HEK293 (cell line): ENCODE measurements around the gene PDE3A.

ENCODE experiments used
- CTCF ChIA-PET: fragments of 350-600 bp; formaldehyde crosslinking; extraction: SDS; loops from one replicate; lab custom pipeline; 2021; ENCODE audit warnings: antibody characterized with exemption; lab: Yijun Ruan, JAX
- POLR2A ChIA-PET: fragments of 300-600 bp; formaldehyde crosslinking; extraction: SDS; loops from one replicate; lab custom pipeline; 2020; ENCODE audit warnings: antibody characterized with exemption, inconsistent platforms; lab: Yijun Ruan, JAX
- H3K27ac ChIP-seq: fragments of 200-500 bp; sonication (Bioruptor generic); 2 replicates; pipeline ENCODE4 v1.5.1; 2014; ENCODE audit warnings: low read depth, low read length, control low read depth, inconsistent platforms; ENCODE audit errors: extremely low read depth
- H3K36me3 ChIP-seq, 2 experiments: fragments of 200-500 bp in 1 of 2; sonication (Bioruptor generic) in 1 of 2; 1 replicate in 1 of 2; 2 replicates in 1 of 2; pipeline ENCODE4 v1.5.1; 2014 to 2017; ENCODE audit warnings: inconsistent platforms in 2 of 2, low read length in 2 of 2; ENCODE audit not compliant: control insufficient read depth in 2 of 2, insufficient read depth in 1 of 2
- H3K4me1 ChIP-seq: fragments of 200-500 bp; sonication (Bioruptor generic); 2 replicates; pipeline ENCODE4 v1.5.1; 2014; ENCODE audit warnings: mild to moderate bottlenecking, low read length, inconsistent platforms; ENCODE audit not compliant: control insufficient read depth, insufficient read depth
- H3K4me3 ChIP-seq: 2 replicates; pipeline ENCODE4 v1.5.1; 2011; ENCODE audit warnings: low read depth, mild to moderate bottlenecking, control low read depth, low read length, moderate library complexity
- H3K9me3 ChIP-seq: fragments of 200-500 bp; sonication (Bioruptor generic); 2 replicates; pipeline ENCODE4 v1.5.1; 2014; ENCODE audit warnings: low read depth, low read length, inconsistent platforms; ENCODE audit not compliant: control insufficient read depth, insufficient read depth
- GLIS1 ChIP-seq: fragments of 450-650 bp; formaldehyde crosslinking; IDR thresholded peaks from 2 replicates; pipeline ENCODE4 v1.5.1; 2016; ENCODE audit warnings: missing biosample characterization, missing genetic modification characterization
- OVOL3 ChIP-seq: fragments of 450-650 bp; formaldehyde crosslinking; IDR thresholded peaks from 2 replicates; pipeline ENCODE4 v1.5.1; 2016; ENCODE audit warnings: missing biosample characterization, missing genetic modification characterization
- PRDM1 ChIP-seq: fragments of 450-650 bp; formaldehyde crosslinking; IDR thresholded peaks from 2 replicates; pipeline ENCODE4; 2016; ENCODE audit warnings: missing biosample characterization, missing genetic modification characterization
- PRDM6 ChIP-seq: fragments of 450-650 bp; formaldehyde crosslinking; IDR thresholded peaks from 2 replicates; pipeline ENCODE4 v1.5.1; 2017; ENCODE audit warnings: missing biosample characterization, missing genetic modification characterization
- SP7 ChIP-seq: fragments of 450-650 bp; formaldehyde crosslinking; IDR thresholded peaks from 2 replicates; pipeline ENCODE4 v1.5.1; 2016; ENCODE audit warnings: missing biosample characterization, missing genetic modification characterization
- ZBTB7A ChIP-seq: fragments of 450-650 bp; formaldehyde crosslinking; IDR thresholded peaks from 2 replicates; pipeline ENCODE4 v1.5.1; 2016; ENCODE audit warnings: low read depth, missing biosample characterization, missing genetic modification characterization
- ZFHX2 ChIP-seq: fragments of 450-650 bp; formaldehyde crosslinking; conservative IDR thresholded peaks from 2 replicates; pipeline ENCODE4 v1.5.1; 2016; ENCODE audit warnings: missing biosample characterization, missing genetic modification characterization
- ZNF2 ChIP-seq: fragments of 450-650 bp; formaldehyde crosslinking; IDR thresholded peaks from 2 replicates; pipeline ENCODE4 v1.5.1; 2016; ENCODE audit warnings: missing biosample characterization, missing genetic modification characterization
- ZNF214 ChIP-seq: fragments of 450-650 bp; formaldehyde crosslinking; IDR thresholded peaks from 2 replicates; pipeline ENCODE4 v1.5.1; 2017; ENCODE audit warnings: missing biosample characterization, mild to moderate bottlenecking, missing genetic modification characterization, borderline replicate concordance
- ZNF341 ChIP-seq: fragments of 450-650 bp; formaldehyde crosslinking; IDR thresholded peaks from 2 replicates; pipeline ENCODE4; 2016; ENCODE audit warnings: low read depth, missing biosample characterization, missing genetic modification characterization
- ZNF394 ChIP-seq: fragments of 450-650 bp; formaldehyde crosslinking; IDR thresholded peaks from 2 replicates; pipeline ENCODE4 v1.5.1; 2016; ENCODE audit warnings: missing biosample characterization, missing genetic modification characterization, mild to moderate bottlenecking, moderate library complexity, borderline replicate concordance
- ZNF558 ChIP-seq: fragments of 450-650 bp; formaldehyde crosslinking; IDR thresholded peaks from 2 replicates; pipeline ENCODE4 v1.5.1; 2016; ENCODE audit warnings: missing biosample characterization, missing genetic modification characterization
- ZNF610 ChIP-seq: fragments of 450-650 bp; formaldehyde crosslinking; IDR thresholded peaks from 2 replicates; pipeline ENCODE4 v1.5.1; 2016; ENCODE audit warnings: missing biosample characterization, missing genetic modification characterization, borderline replicate concordance
- ZNF626 ChIP-seq: fragments of 450-650 bp; sonication (Bioruptor Pico); formaldehyde crosslinking; IDR thresholded peaks from 2 replicates; pipeline ENCODE4 v1.5.1; 2018; ENCODE audit warnings: missing biosample characterization, missing genetic modification characterization, inconsistent platforms
- ZNF701 ChIP-seq: fragments of 450-650 bp; formaldehyde crosslinking; IDR thresholded peaks from 2 replicates; pipeline ENCODE4 v1.5.1; 2016; ENCODE audit warnings: missing biosample characterization, missing genetic modification characterization
- ZNF768 ChIP-seq: fragments of 450-650 bp; formaldehyde crosslinking; IDR thresholded peaks from 2 replicates; pipeline ENCODE4 v1.5.1; 2018; ENCODE audit warnings: missing biosample characterization, mild to moderate bottlenecking, missing genetic modification characterization
- ZXDB ChIP-seq: fragments of 450-650 bp; formaldehyde crosslinking; IDR thresholded peaks from 2 replicates; pipeline ENCODE4 v1.5.1; 2016; ENCODE audit warnings: missing biosample characterization, missing genetic modification characterization
- TF ChIP-seq, protein P1 (sequence below): fragments of 450-650 bp; formaldehyde crosslinking; conservative IDR thresholded peaks from 2 replicates; pipeline ENCODE4 v1.5.1; 2016; ENCODE audit warnings: low read depth, missing biosample characterization, missing genetic modification characterization
- TF ChIP-seq, protein P2 (sequence below): fragments of 450-650 bp; formaldehyde crosslinking; IDR thresholded peaks from 2 replicates; pipeline ENCODE4 v1.5.1; 2016; ENCODE audit warnings: missing biosample characterization, missing genetic modification characterization
- TF ChIP-seq, protein P3 (sequence below): fragments of 450-650 bp; formaldehyde crosslinking; IDR thresholded peaks from 2 replicates; pipeline ENCODE4 v1.5.1; 2016; ENCODE audit warnings: missing biosample characterization, missing genetic modification characterization

Gene PDE3A

GRCh38 chr12:20469756-20470155, 101.4 kb downstream of the PDE3A start (continued):
- TF ChIP-seq, protein P1, sequence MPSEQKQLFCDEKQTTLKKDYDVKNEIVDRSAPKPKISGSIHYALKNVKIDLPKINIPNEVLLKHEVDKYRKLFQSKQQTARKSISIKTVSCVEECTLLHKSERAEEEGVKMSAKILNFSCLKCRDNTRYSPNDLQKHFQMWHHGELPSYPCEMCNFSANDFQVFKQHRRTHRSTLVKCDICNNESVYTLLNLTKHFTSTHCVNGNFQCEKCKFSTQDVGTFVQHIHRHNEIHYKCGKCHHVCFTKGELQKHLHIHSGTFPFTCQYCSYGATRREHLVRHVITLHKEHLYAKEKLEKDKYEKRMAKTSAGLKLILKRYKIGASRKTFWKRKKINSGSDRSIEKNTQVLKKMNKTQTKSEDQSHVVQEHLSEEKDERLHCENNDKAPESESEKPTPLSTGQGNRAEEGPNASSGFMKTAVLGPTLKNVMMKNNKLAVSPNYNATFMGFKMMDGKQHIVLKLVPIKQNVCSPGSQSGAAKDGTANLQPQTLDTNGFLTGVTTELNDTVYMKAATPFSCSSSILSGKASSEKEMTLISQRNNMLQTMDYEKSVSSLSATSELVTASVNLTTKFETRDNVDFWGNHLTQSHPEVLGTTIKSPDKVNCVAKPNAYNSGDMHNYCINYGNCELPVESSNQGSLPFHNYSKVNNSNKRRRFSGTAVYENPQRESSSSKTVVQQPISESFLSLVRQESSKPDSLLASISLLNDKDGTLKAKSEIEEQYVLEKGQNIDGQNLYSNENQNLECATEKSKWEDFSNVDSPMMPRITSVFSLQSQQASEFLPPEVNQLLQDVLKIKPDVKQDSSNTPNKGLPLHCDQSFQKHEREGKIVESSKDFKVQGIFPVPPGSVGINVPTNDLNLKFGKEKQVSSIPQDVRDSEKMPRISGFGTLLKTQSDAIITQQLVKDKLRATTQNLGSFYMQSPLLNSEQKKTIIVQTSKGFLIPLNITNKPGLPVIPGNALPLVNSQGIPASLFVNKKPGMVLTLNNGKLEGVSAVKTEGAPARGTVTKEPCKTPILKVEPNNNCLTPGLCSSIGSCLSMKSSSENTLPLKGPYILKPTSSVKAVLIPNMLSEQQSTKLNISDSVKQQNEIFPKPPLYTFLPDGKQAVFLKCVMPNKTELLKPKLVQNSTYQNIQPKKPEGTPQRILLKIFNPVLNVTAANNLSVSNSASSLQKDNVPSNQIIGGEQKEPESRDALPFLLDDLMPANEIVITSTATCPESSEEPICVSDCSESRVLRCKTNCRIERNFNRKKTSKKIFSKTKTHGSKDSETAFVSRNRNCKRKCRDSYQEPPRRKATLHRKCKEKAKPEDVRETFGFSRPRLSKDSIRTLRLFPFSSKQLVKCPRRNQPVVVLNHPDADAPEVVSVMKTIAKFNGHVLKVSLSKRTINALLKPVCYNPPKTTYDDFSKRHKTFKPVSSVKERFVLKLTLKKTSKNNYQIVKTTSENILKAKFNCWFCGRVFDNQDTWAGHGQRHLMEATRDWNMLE (tag by site-specific recombination), result no peak
- no peak for TF ChIP-seq ZNF701
- no peak for TF ChIP-seq ZNF341 (tag by site-specific recombination)
- TF ChIP-seq, protein P2, sequence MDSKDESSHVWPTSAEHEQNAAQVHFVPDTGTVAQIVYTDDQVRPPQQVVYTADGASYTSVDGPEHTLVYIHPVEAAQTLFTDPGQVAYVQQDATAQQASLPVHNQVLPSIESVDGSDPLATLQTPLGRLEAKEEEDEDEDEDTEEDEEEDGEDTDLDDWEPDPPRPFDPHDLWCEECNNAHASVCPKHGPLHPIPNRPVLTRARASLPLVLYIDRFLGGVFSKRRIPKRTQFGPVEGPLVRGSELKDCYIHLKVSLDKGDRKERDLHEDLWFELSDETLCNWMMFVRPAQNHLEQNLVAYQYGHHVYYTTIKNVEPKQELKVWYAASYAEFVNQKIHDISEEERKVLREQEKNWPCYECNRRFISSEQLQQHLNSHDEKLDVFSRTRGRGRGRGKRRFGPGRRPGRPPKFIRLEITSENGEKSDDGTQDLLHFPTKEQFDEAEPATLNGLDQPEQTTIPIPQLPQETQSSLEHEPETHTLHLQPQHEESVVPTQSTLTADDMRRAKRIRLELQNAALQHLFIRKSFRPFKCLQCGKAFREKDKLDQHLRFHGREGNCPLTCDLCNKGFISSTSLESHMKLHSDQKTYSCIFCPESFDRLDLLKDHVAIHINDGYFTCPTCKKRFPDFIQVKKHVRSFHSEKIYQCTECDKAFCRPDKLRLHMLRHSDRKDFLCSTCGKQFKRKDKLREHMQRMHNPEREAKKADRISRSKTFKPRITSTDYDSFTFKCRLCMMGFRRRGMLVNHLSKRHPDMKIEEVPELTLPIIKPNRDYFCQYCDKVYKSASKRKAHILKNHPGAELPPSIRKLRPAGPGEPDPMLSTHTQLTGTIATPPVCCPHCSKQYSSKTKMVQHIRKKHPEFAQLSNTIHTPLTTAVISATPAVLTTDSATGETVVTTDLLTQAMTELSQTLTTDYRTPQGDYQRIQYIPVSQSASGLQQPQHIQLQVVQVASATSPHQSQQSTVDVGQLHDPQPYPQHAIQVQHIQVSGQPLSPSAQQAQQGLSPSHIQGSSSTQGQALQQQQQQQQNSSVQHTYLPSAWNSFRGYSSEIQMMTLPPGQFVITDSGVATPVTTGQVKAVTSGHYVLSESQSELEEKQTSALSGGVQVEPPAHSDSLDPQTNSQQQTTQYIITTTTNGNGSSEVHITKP (tag by site-specific recombination), result no peak
- no peak for TF ChIP-seq PRDM6
- TF ChIP-seq ZFHX2 (tag by site-specific recombination), result no peak
- no peak for TF ChIP-seq SP7 (tag by site-specific recombination)
- no peak for TF ChIP-seq ZNF214 (tag by site-specific recombination)
- TF ChIP-seq GLIS1 (tag by site-specific recombination), result no peak
- no peak for TF ChIP-seq OVOL3 (tag by site-specific recombination)
- TF ChIP-seq ZNF558, result no peak
- no peak for TF ChIP-seq ZXDB (tag by site-specific recombination)
- TF ChIP-seq ZNF610 (tag by site-specific recombination), result no peak
- TF ChIP-seq PRDM1 (tag by site-specific recombination), result no peak
- TF ChIP-seq, all 188 proteins: peak for 0

- ChIA-PET CTCF (interaction anchor here (1.1 kb wide), 1 partner anchor 10 kb away, joined by 3 read pairs; no protein-coding TSS in a partner anchor), POLR2A (no interaction called here)
- TF ChIP-seq ZNF626 (tag by site-specific recombination) (no peak), ZBTB7A (tag by site-specific recombination) (no peak), ZNF2 (tag by site-specific recombination) (no peak), ZNF768 (no peak), ZNF394 (tag by site-specific recombination) (no peak)
- TF ChIP-seq, protein P3, sequence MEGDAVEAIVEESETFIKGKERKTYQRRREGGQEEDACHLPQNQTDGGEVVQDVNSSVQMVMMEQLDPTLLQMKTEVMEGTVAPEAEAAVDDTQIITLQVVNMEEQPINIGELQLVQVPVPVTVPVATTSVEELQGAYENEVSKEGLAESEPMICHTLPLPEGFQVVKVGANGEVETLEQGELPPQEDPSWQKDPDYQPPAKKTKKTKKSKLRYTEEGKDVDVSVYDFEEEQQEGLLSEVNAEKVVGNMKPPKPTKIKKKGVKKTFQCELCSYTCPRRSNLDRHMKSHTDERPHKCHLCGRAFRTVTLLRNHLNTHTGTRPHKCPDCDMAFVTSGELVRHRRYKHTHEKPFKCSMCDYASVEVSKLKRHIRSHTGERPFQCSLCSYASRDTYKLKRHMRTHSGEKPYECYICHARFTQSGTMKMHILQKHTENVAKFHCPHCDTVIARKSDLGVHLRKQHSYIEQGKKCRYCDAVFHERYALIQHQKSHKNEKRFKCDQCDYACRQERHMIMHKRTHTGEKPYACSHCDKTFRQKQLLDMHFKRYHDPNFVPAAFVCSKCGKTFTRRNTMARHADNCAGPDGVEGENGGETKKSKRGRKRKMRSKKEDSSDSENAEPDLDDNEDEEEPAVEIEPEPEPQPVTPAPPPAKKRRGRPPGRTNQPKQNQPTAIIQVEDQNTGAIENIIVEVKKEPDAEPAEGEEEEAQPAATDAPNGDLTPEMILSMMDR (tag by site-specific recombination), result no peak
- no peaks in the 10 kb centered on the region for H3K4me1 ChIP-seq
- no peak overlapping the region for H3K4me3 ChIP-seq
- no peaks in the 10 kb centered on the region for H3K36me3 ChIP-seq
- H3K9me3 ChIP-seq, result no peaks in the 10 kb centered on the region
- H3K27ac ChIP-seq, result no peak overlapping the region
Measured at GRCh38 chr12:20472102-20472782, 103.9 kb downstream of the PDE3A start.
